ENCODE measurements around the gene CACNA1D. TPM values are rescaled to one million over a fixed set of nuclear protein-coding genes. Genes with fewer than 3 reads are reported as not detected.

CACNA1D gene
- total and polyA plus RNA-seq, 2 donors (not counting 1 experiment from before 2014, with no cell fraction given), result 0.17 to 0.37 TPM

- H3K27ac ChIP-seq (ENCODE audit: insufficient read depth, low read length), result no peak overlapping the region
- H3K4me3 ChIP-seq (replicated peaks in 1 of 4; ENCODE audit: control extremely low read depth in 1 of 4, insufficient read depth in 1 of 4, low read depth in 3 of 4, low read length in 4 of 4), result no peak overlapping the region
- H3K36me3 ChIP-seq (ENCODE audit: control insufficient read depth, insufficient read depth, low read length), result no peaks in the 10 kb centered on the region
- no peaks in the 10 kb centered on the region for H4K20me1 ChIP-seq (ENCODE audit: control insufficient read depth, extremely low read depth, insufficient read depth, low read length)
- no peak for TF ChIP-seq EZH2 (IDR thresholded peaks at IDR 0.05; ENCODE audit: low read length, missing control alignments)
- no peak for TF ChIP-seq CTCF (conservative IDR thresholded peaks at IDR 0.05 in 1 of 2, IDR thresholded peaks at IDR 0.05 in 1 of 2; ENCODE audit: low read depth in 1 of 2, low read length in 2 of 2)
- H3K4me1 ChIP-seq (ENCODE audit: control insufficient read depth, extremely low read depth, insufficient read depth, low read length), result no peaks in the 10 kb centered on the region
- no peaks in the 10 kb centered on the region for H3K79me2 ChIP-seq (ENCODE audit: control insufficient read depth, insufficient read depth, low read length)
- no peak overlapping the region for H3K4me2 ChIP-seq (ENCODE audit: extremely low read depth, insufficient read depth, low read length)
- DNase-seq (ENCODE audit: low read depth in 2 of 2), result no peak
- H3K9me3 ChIP-seq (ENCODE audit: control insufficient read depth, insufficient read depth, low read depth, low read length), result no peaks in the 10 kb centered on the region
- no peak overlapping the region for H3K9ac ChIP-seq (ENCODE audit: insufficient read depth, low read length)
- H2AFZ ChIP-seq (ENCODE audit: low read length), result no peak overlapping the region
- no peaks in the 10 kb centered on the region for H3K27me3 ChIP-seq (ENCODE audit: control insufficient read depth, insufficient read depth, low read length)
These were observed 88.8 kb downstream of the CACNA1D start for GRCh38 chr3:53583161-53583690.

- Histone ChIP-seq H3K79me2 (ENCODE audit: control insufficient read depth, insufficient read depth, low read length) (no peaks in the 10 kb centered on the region), H2AFZ (ENCODE audit: low read length) (no peak overlapping the region), H3K4me1 (ENCODE audit: control insufficient read depth, extremely low read depth, insufficient read depth, low read length) (no peaks in the 10 kb centered on the region), H3K9ac (ENCODE audit: insufficient read depth, low read length) (no peak overlapping the region), H3K4me2 (ENCODE audit: extremely low read depth, insufficient read depth, low read length) (no peak overlapping the region), H4K20me1 (ENCODE audit: control insufficient read depth, extremely low read depth, insufficient read depth, low read length) (no peaks in the 10 kb centered on the region), H3K4me3 (replicated peaks in 1 of 4; ENCODE audit: control extremely low read depth in 1 of 4, insufficient read depth in 1 of 4, low read depth in 3 of 4, low read length in 4 of 4) (no peak overlapping the region), H3K27me3 (ENCODE audit: control insufficient read depth, insufficient read depth, low read length) (no peaks in the 10 kb centered on the region), H3K36me3 (ENCODE audit: control insufficient read depth, insufficient read depth, low read length) (no peaks in the 10 kb centered on the region), H3K9me3 (ENCODE audit: control insufficient read depth, insufficient read depth, low read depth, low read length) (no peaks in the 10 kb centered on the region), H3K27ac (ENCODE audit: insufficient read depth, low read length) (no peak overlapping the region)
- DNase-seq (ENCODE audit: low read depth in 2 of 2), result no peak
- TF ChIP-seq CTCF (conservative IDR thresholded peaks at IDR 0.05 in 1 of 2, IDR thresholded peaks at IDR 0.05 in 1 of 2; ENCODE audit: low read depth in 1 of 2, low read length in 2 of 2) (no peak), EZH2 (IDR thresholded peaks at IDR 0.05; ENCODE audit: low read length, missing control alignments) (no peak)
These were observed 90.6 kb downstream of the CACNA1D start for GRCh38 chr3:53585049-53585448.

- TF ChIP-seq CTCF (conservative IDR thresholded peaks at IDR 0.05 in 1 of 2, IDR thresholded peaks at IDR 0.05 in 1 of 2; ENCODE audit: low read depth in 1 of 2, low read length in 2 of 2), result no peak
- TF ChIP-seq EZH2 (IDR thresholded peaks at IDR 0.05; ENCODE audit: low read length, missing control alignments), result no peak
- H3K4me3 ChIP-seq (replicated peaks in 1 of 4; ENCODE audit: control extremely low read depth in 1 of 4, insufficient read depth in 1 of 4, low read depth in 3 of 4, low read length in 4 of 4), result no peak overlapping the region
These were observed 91.2 kb downstream of the CACNA1D start for GRCh38 chr3:53585627-53586026.

More at GRCh38 chr3:53585627-53586026, 91.2 kb downstream of the CACNA1D start:
- no peaks in the 10 kb centered on the region for H3K4me1 ChIP-seq (ENCODE audit: control insufficient read depth, extremely low read depth, insufficient read depth, low read length)
- H3K4me2 ChIP-seq (ENCODE audit: extremely low read depth, insufficient read depth, low read length), result no peak overlapping the region
- no peaks in the 10 kb centered on the region for H3K79me2 ChIP-seq (ENCODE audit: control insufficient read depth, insufficient read depth, low read length)
- no peak overlapping the region for H3K27ac ChIP-seq (ENCODE audit: insufficient read depth, low read length)
- H4K20me1 ChIP-seq (ENCODE audit: control insufficient read depth, extremely low read depth, insufficient read depth, low read length), result no peaks in the 10 kb centered on the region
- no peak overlapping the region for H3K9ac ChIP-seq (ENCODE audit: insufficient read depth, low read length)
- no peaks in the 10 kb centered on the region for H3K27me3 ChIP-seq (ENCODE audit: control insufficient read depth, insufficient read depth, low read length)
- no peaks in the 10 kb centered on the region for H3K36me3 ChIP-seq (ENCODE audit: control insufficient read depth, insufficient read depth, low read length)
- no peak for DNase-seq (ENCODE audit: low read depth in 2 of 2)
- H2AFZ ChIP-seq (ENCODE audit: low read length), result no peak overlapping the region
- no peaks in the 10 kb centered on the region for H3K9me3 ChIP-seq (ENCODE audit: control insufficient read depth, insufficient read depth, low read depth, low read length)
